Keratinocyte (primary cell): ENCODE measurements around the gene AMMECR1L. TPM values are rescaled to one million over a fixed set of nuclear protein-coding genes. Genes with fewer than 3 reads are reported as not detected.
"Not testable (repeated sequence)": the region's sequence is repeated elsewhere in the genome, so short reads cannot be mapped to it uniquely, and the experiment has no call there.

Source experiments
- DNase-seq: peaks from one replicate; pipeline ENCODE4 v3.0.0-alpha.2; 2011; ENCODE audit warnings: low read depth, missing footprints, low spot score
- FAIRE-seq: peaks from 2 replicates; lab custom pipeline; 2011; peaks lifted over from hg19 to GRCh38; lab: Jason Lieb, UNC
- H2AFZ ChIP-seq: 2 replicates; pipeline ENCODE4 v1.6.0; 2012; ENCODE audit warnings: low read length, control low read depth, inconsistent platforms; ENCODE audit not compliant: control insufficient read depth
- H3K27ac ChIP-seq: 2 replicates; pipeline ENCODE4 v1.5.1; 2011; ENCODE audit warnings: low read length; ENCODE audit not compliant: control insufficient read depth, insufficient read depth
- H3K27me3 ChIP-seq: 3 replicates; pipeline ENCODE4 v1.6.0; 2011; ENCODE audit warnings: low read length; ENCODE audit not compliant: control insufficient read depth, insufficient read depth; ENCODE audit errors: extremely low read depth
- H3K36me3 ChIP-seq, 2 experiments: 2 replicates in 1 of 2; 3 replicates in 1 of 2; pipeline ENCODE4 v1.5.1; 2011; ENCODE audit warnings: low read length in 2 of 2, mild to moderate bottlenecking in 1 of 2; ENCODE audit not compliant: control insufficient read depth in 2 of 2, insufficient read depth in 2 of 2; ENCODE audit errors: extremely low read depth in 1 of 2
- H3K4me1 ChIP-seq: 3 replicates; pipeline ENCODE4 v1.5.1; 2011; ENCODE audit warnings: low read length; ENCODE audit not compliant: control insufficient read depth, insufficient read depth; ENCODE audit errors: extremely low read depth
- H3K4me2 ChIP-seq: 3 replicates; pipeline ENCODE4 v1.6.0; 2011; ENCODE audit warnings: low read depth, low read length; ENCODE audit not compliant: control insufficient read depth, insufficient read depth; ENCODE audit errors: extremely low read depth
- H3K4me3 ChIP-seq, 3 experiments: fragments of 200-600 bp in 1 of 3; sonication (generic) in 1 of 3; 2 replicates in 2 of 3; 3 replicates in 1 of 3; pipeline ENCODE4 v1.5.1; 2011 to 2016; ENCODE audit warnings: low read length in 3 of 3, mild to moderate bottlenecking in 3 of 3, control low read depth in 2 of 3, inconsistent platforms in 1 of 3, low read depth in 1 of 3, mixed read lengths in 1 of 3, mixed run types in 1 of 3, moderate library complexity in 1 of 3; ENCODE audit not compliant: control insufficient read depth in 2 of 3, insufficient read depth in 2 of 3; ENCODE audit errors: extremely low read depth in 1 of 3
- H3K79me2 ChIP-seq: 2 replicates; pipeline ENCODE4 v1.6.0; 2012; ENCODE audit warnings: low read length; ENCODE audit not compliant: control insufficient read depth, insufficient read depth
- H3K9ac ChIP-seq: 3 replicates; pipeline ENCODE4 v1.6.0; 2011; ENCODE audit warnings: low read length; ENCODE audit not compliant: control insufficient read depth, insufficient read depth; ENCODE audit errors: extremely low read depth
- H3K9me1 ChIP-seq: 3 replicates; pipeline ENCODE4 v1.6.0; 2011; ENCODE audit warnings: low read length; ENCODE audit not compliant: control insufficient read depth, insufficient read depth; ENCODE audit errors: extremely low read depth
- H3K9me3 ChIP-seq: 2 replicates; pipeline ENCODE4 v1.5.1; 2012; ENCODE audit warnings: low read depth, low read length; ENCODE audit not compliant: control insufficient read depth
- H4K20me1 ChIP-seq: 3 replicates; pipeline ENCODE4 v1.6.0; 2011; ENCODE audit warnings: low read length; ENCODE audit not compliant: control insufficient read depth, insufficient read depth; ENCODE audit errors: extremely low read depth
- EZH2 ChIP-seq: IDR thresholded peaks from one replicate; pipeline ENCODE4 v1.6.1; 2012; ENCODE audit warnings: inconsistent platforms, mild to moderate bottlenecking, low read length, moderate library complexity
- dilution Hi-C: fragments of 300-500 bp; cut with MboI; formaldehyde crosslinking; loops from one replicate; pipeline ENCODE4 v1.7.0; 2020; ENCODE audit warnings: low sequenced_read_pairs; ENCODE audit not compliant: extremely low pct_ligation_motif_present
- polyA plus RNA-seq, 5 experiments: library from polyadenylated mRNA; depleted of rRNA in 3 of 5; stranded (reverse) in 3 of 5; stranded (forward) in 1 of 5; unstranded in 1 of 5; fragments of >200 nt; gene quantifications; 1 replicate in 1 of 5; 2 replicates in 3 of 5; 3 replicates in 1 of 5; pipeline versions ENCODE4 v1.2.1 to v1.2.3, GENCODE V29; 2011 to 2012; ENCODE audit warnings: missing spikeins in 2 of 5, low read depth in 1 of 5, low replicate concordance in 1 of 5
- TF ChIP-seq, protein P1 (sequence below), 3 experiments: IDR thresholded peaks in 1 of 3; conservative IDR thresholded peaks in 1 of 3; optimal IDR thresholded peaks in 1 of 3; 2 replicates in 2 of 3; 3 replicates in 1 of 3; pipeline versions ENCODE3 to v1.5.1; 2011; ENCODE audit warnings: low read length in 3 of 3, mild to moderate bottlenecking in 3 of 3, moderate library complexity in 2 of 3, control low read depth in 1 of 3, inconsistent platforms in 1 of 3; ENCODE audit not compliant: insufficient read depth in 2 of 3; ENCODE audit errors: extremely low read depth in 1 of 3

The AMMECR1L gene
- polyA plus RNA-seq, 1 donor (not counting 4 experiments of a cell fraction or from before 2014, with no cell fraction given) = 16.8 TPM

DNA sequence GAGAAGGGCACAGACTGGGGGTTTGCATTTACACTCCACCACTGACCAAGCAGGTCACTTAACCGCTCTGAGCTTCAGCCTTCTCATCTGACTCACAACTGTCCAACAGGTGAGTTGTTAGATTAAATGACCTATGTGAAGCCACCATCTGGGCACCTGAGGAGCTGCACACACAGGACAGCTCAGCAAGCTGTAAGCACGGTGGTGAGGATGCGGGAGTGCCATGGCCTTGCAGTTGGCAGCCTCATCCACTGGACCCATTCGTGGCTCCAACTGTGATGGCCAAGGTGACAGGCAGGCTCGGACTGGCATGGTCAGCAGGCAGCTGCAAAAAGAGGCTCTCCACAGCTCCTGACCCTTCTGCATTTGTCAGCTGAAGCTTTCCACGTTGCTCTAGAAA is 23.3 kb upstream of the AMMECR1L start:
- H4K20me1 ChIP-seq = no peaks in the 10 kb centered on the region
- H3K4me1 ChIP-seq = no peaks in the 10 kb centered on the region
- no peaks in the 10 kb centered on the region for H3K9me3 ChIP-seq
- FAIRE-seq (no peak), DNase-seq (no peak)
- H3K27me3 ChIP-seq = peaks cover 11% of the 10 kb centered on the region
- H3K79me2 ChIP-seq = no peaks in the 10 kb centered on the region
- no peak overlapping the region for H3K27ac ChIP-seq
- no peak overlapping the region for H3K9ac ChIP-seq
- no peaks in the 10 kb centered on the region for H3K36me3 ChIP-seq
- dilution Hi-C loops = no loop called here
- no peak overlapping the region for H3K4me3 ChIP-seq
- TF ChIP-seq, protein P1, sequence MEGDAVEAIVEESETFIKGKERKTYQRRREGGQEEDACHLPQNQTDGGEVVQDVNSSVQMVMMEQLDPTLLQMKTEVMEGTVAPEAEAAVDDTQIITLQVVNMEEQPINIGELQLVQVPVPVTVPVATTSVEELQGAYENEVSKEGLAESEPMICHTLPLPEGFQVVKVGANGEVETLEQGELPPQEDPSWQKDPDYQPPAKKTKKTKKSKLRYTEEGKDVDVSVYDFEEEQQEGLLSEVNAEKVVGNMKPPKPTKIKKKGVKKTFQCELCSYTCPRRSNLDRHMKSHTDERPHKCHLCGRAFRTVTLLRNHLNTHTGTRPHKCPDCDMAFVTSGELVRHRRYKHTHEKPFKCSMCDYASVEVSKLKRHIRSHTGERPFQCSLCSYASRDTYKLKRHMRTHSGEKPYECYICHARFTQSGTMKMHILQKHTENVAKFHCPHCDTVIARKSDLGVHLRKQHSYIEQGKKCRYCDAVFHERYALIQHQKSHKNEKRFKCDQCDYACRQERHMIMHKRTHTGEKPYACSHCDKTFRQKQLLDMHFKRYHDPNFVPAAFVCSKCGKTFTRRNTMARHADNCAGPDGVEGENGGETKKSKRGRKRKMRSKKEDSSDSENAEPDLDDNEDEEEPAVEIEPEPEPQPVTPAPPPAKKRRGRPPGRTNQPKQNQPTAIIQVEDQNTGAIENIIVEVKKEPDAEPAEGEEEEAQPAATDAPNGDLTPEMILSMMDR (optimal IDR thresholded peaks at IDR 0.05 in 1 of 3, IDR thresholded peaks at IDR 0.05 in 1 of 3, conservative IDR thresholded peaks at IDR 0.05 in 1 of 3; ENCODE audit: extremely low read depth in 1 of 3, insufficient read depth in 2 of 3, low read length in 3 of 3) = no peak
- TF ChIP-seq EZH2 = no peak
- H3K4me2 ChIP-seq = no peak overlapping the region
- H3K9me1 ChIP-seq = no peaks in the 10 kb centered on the region
- H2AFZ ChIP-seq = no peak overlapping the region

DNA sequence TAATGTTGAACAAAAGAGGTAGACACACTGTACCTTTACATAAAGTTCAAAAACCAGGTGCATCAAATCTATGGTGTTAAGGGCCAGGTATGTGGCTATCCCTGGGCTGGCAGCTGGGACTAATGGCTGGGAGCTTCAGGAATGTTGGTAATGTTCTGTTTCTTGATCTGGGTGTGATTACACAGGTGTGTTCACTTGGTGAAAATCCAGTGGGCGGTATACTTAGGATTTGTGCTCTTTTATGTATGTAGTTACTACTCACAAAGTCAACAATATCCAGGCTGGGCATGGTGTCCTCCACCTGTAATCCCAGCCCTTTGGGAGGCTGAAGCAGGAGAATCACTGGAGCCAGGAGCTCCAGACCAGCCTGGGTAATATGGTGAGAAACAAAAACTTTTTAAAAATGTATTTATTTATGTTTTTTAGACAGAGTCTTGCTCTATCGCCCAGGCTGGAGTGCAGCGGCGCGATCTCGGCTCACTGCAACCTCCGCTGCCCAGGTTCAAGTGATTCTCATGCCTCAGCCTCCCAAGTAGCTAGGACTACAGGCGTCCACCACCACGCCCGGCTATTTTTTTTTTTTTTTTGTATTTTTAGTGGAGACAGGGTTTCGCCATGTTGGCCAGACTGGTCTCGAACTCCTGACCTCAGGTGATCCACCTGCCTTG is 22.1 kb upstream of the AMMECR1L start:
- DNase-seq, FAIRE-seq, H3K4me3 ChIP-seq, H3K36me3 ChIP-seq, H2AFZ ChIP-seq, H4K20me1 ChIP-seq, H3K4me1 ChIP-seq, H3K9ac ChIP-seq, H3K4me2 ChIP-seq, H3K79me2 ChIP-seq, H3K27ac ChIP-seq, dilution Hi-C loops, H3K9me3 ChIP-seq, H3K9me1 ChIP-seq: not testable (repeated sequence)
- H3K27me3 ChIP-seq = peaks cover 11% of the 10 kb centered on the region
